Measurements from ENCODE around the gene SLFN5.
"Not testable (repeated sequence)": the region's sequence is repeated elsewhere in the genome, so short reads cannot be mapped to it uniquely, and the experiment has no call there.

SLFN5 gene

GRCh38 chr17:35242158-35242804, 591 bp upstream of the SLFN5 start:
- peak; percentile 18 for DNase-seq (ENCODE audit: low spot score)

GRCh38 chr17:35243561-35244340, 879 bp downstream of the SLFN5 start:
- peak; percentile 35 for DNase-seq (ENCODE audit: low spot score)

- DNase-seq (ENCODE audit: low spot score), result no peak
Measured at GRCh38 chr17:35244341-35245195, 1.7 kb downstream of the SLFN5 start.

GRCh38 chr17:35245196-35245486, 2.3 kb downstream of the SLFN5 start:
- no peak for DNase-seq (ENCODE audit: low spot score)

GRCh38 chr17:35252651-35253050, 9.8 kb downstream of the SLFN5 start:
- no peak for DNase-seq (ENCODE audit: low spot score)

- peak; percentile 46 for DNase-seq (ENCODE audit: low spot score)
Measured at GRCh38 chr17:35254107-35254773, 11.4 kb downstream of the SLFN5 start.

- no peak for DNase-seq (ENCODE audit: low spot score)
Measured at GRCh38 chr17:35255316-35255715, 12.4 kb downstream of the SLFN5 start.

- DNase-seq (ENCODE audit: low spot score), result no peak
Measured at GRCh38 chr17:35256629-35257028, 13.8 kb downstream of the SLFN5 start.

- no peak for DNase-seq (ENCODE audit: low spot score)
Measured at GRCh38 chr17:35257208-35257659, 14.4 kb downstream of the SLFN5 start.

GRCh38 chr17:35259001-35259400, 16.1 kb downstream of the SLFN5 start:
- DNase-seq (ENCODE audit: low spot score), result no peak

GRCh38 chr17:35265071-35265470, 22.2 kb downstream of the SLFN5 start:
- no peak for DNase-seq (ENCODE audit: low spot score)

- DNase-seq (ENCODE audit: low spot score), result no peak
Measured at GRCh38 chr17:35265566-35266141, 22.8 kb downstream of the SLFN5 start.

GRCh38 chr17:35274167-35275066, 31.5 kb downstream of the SLFN5 start:
- not testable (repeated sequence) for DNase-seq (ENCODE audit: low spot score)

GRCh38 chr17:35278454-35278853, 35.6 kb downstream of the SLFN5 start:
- DNase-seq (ENCODE audit: low spot score), result not testable (repeated sequence)

GRCh38 chr17:35278876-35279275, 36.0 kb downstream of the SLFN5 start:
- DNase-seq (ENCODE audit: low spot score), result not testable (repeated sequence)

GRCh38 chr17:35283767-35284166, 40.9 kb downstream of the SLFN5 start:
- no peak for DNase-seq (ENCODE audit: low spot score)

- no peak for DNase-seq (ENCODE audit: low spot score)
Measured at GRCh38 chr17:35284955-35285354, 42.1 kb downstream of the SLFN5 start.

GRCh38 chr17:35286120-35286781, 43.4 kb downstream of the SLFN5 start:
- no peak for DNase-seq (ENCODE audit: low spot score)

GRCh38 chr17:35287286-35287811, 44.5 kb downstream of the SLFN5 start:
- no peak for DNase-seq (ENCODE audit: low spot score)

GRCh38 chr17:35289222-35289621, 46.4 kb downstream of the SLFN5 start:
- DNase-seq (ENCODE audit: low spot score), result no peak
